ENCODE results near the gene TMEM198.

Gene TMEM198

DNA sequence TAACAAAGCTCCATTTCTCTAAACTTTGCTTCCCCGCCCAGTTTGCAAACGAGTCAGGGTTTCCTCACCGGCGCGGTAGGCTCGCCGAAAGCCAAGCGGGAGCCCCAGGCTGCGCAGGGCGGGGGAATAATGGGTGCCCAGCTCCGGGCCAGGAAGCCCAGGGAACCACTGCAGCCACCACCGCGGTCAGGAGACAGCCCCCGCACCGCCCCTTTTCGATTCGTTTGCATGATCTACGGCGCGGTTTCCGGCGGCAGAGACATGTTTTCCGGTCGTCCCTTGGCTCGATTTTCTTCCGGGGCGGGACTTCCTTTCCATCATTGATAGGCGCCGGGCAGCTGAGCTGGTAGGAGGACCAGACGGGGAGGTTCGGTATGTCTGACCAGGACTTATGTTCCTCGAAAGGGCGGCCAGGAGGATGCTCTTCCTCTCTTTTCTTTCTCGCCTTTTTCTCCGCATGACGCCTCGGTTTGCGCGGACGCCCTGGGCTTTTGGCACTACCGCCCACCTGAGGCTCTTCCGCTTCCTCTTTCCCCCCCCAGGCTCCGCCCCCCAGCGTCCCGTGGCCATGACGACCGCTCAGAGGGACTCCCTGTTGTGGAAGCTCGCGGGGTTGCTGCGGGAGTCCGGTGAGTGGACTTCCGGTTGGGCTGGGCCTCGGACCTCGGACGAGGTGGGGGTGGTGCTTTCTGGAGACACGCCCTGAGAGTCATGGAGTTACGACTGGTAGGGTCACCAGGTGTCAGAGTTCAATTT, 53.9 kb downstream of the TMEM198 start, which contains the start of gene STK11IP:
STK11IP (plus strand) TSS at position 306 of the 756 bp plus-strand sequence; CDS start at position 569, 263 bp downstream.
- Histone ChIP-seq H3K4me3 (ENCODE audit: low read length) (peak within 1 kb of the TSS; percentile 92), H3K27ac (ENCODE audit: low read depth, low read length) (peak within 1 kb of the TSS; percentile 60), H3K4me1 (ENCODE audit: control insufficient read depth, low read length) (peaks cover 15% of the 10 kb centered on the region), H4K20me1 (ENCODE audit: control insufficient read depth, insufficient read depth, low read depth, low read length) (no peaks in the 10 kb centered on the region), H3K9me2 (replicated peaks; ENCODE audit: control insufficient read depth, low read length) (no peaks in the 10 kb centered on the region), H3K27me3 (ENCODE audit: control insufficient read depth, low read length) (no peaks in the 10 kb centered on the region), H3F3A (ENCODE audit: control insufficient read depth, insufficient read depth) (no peaks in the 10 kb centered on the region), H3K4me2 (ENCODE audit: low read length) (peak within 1 kb of the TSS; percentile 95), H3K9me3 (ENCODE audit: control insufficient read depth, insufficient read depth, low read length) (no peaks in the 10 kb centered on the region), H3K36me3 (ENCODE audit: control insufficient read depth, low read length) (peaks cover 3% of the 10 kb centered on the region; the same call in 1 of the 2 replicates), H3K79me2 (ENCODE audit: control insufficient read depth, low read length) (peaks cover 3% of the 10 kb centered on the region)
- TF ChIP-seq, protein P1, sequence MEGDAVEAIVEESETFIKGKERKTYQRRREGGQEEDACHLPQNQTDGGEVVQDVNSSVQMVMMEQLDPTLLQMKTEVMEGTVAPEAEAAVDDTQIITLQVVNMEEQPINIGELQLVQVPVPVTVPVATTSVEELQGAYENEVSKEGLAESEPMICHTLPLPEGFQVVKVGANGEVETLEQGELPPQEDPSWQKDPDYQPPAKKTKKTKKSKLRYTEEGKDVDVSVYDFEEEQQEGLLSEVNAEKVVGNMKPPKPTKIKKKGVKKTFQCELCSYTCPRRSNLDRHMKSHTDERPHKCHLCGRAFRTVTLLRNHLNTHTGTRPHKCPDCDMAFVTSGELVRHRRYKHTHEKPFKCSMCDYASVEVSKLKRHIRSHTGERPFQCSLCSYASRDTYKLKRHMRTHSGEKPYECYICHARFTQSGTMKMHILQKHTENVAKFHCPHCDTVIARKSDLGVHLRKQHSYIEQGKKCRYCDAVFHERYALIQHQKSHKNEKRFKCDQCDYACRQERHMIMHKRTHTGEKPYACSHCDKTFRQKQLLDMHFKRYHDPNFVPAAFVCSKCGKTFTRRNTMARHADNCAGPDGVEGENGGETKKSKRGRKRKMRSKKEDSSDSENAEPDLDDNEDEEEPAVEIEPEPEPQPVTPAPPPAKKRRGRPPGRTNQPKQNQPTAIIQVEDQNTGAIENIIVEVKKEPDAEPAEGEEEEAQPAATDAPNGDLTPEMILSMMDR (IDR thresholded peaks at IDR 0.05; ENCODE audit: low read depth, low read length, poor library complexity, severe bottlenecking) = no peak
- TF ChIP-seq EZH2phosphoT487 (IDR thresholded peaks at IDR 0.05; ENCODE audit: borderline replicate concordance, low read length) = no peak

DNA sequence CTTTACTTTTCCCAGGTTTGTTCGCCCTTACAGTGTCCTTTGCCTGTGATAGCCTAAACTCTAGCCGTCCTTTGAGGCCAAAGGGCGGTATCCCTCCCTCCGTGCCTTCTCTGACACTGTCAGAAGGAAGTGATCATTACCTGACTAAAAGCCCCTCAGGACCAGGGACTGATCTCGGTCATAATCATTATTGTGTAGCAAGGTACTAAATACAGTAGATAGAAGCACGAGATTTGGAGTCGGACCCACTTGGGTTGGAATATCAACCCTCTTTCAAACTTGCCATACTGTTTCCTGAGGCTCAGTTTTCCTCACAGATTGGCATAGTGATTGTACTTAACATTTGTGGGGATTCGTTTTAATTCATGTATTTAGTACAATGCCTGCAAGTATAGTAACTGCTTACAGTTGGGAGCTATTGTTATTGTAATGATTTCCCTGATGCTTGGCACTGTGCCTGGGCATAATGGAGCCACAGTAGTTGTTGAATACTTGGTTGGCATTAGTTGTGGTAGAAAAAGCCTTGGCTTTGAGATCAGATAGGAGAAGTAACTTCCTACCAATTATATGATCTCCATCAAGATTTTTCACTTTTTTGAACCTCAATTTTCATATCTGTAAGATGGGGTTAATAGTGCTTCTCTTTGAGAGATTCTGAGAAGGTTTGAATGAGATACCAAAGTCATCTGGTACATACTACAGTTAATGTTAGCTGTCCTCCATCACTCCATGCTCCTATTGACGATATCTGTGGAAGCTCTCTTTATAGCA, 54.7 kb downstream of the TMEM198 start:
- Histone ChIP-seq H4K20me1 (ENCODE audit: control insufficient read depth, insufficient read depth, low read depth, low read length) (no peaks in the 10 kb centered on the region), H3K79me2 (ENCODE audit: control insufficient read depth, low read length) (peaks cover 3% of the 10 kb centered on the region), H3K4me3 (ENCODE audit: low read length) (peak overlapping the region; percentile 92), H3K4me2 (ENCODE audit: low read length) (peak overlapping the region; percentile 95), H3F3A (ENCODE audit: control insufficient read depth, insufficient read depth) (no peaks in the 10 kb centered on the region), H3K27ac (ENCODE audit: low read depth, low read length) (peak overlapping the region; percentile 60; the same call in 1 of the 2 replicates), H3K9me2 (replicated peaks; ENCODE audit: control insufficient read depth, low read length) (no peaks in the 10 kb centered on the region), H3K27me3 (ENCODE audit: control insufficient read depth, low read length) (no peaks in the 10 kb centered on the region), H3K9me3 (ENCODE audit: control insufficient read depth, insufficient read depth, low read length) (no peaks in the 10 kb centered on the region), H3K4me1 (ENCODE audit: control insufficient read depth, low read length) (peaks cover 15% of the 10 kb centered on the region), H3K36me3 (ENCODE audit: control insufficient read depth, low read length) (peaks cover 3% of the 10 kb centered on the region; the same call in 1 of the 2 replicates)
- no peak for TF ChIP-seq EZH2phosphoT487 (IDR thresholded peaks at IDR 0.05; ENCODE audit: borderline replicate concordance, low read length)

Measured in DOHH2 (cell line).